Hematopoietic multipotent progenitor cell treated with erythropoietin and hydrocortisone succinate and interleukin-3 and kit ligand, for 15 days (in vitro differentiated cells): ENCODE results near the gene PDGFRA.

Source experiments
- DNase-seq: peaks from one replicate; pipeline ENCODE4 v3.0.0-alpha.2; 2015; ENCODE audit warnings: low spot score

Gene PDGFRA

GRCh38 chr4:54255881-54256280 is 26.8 kb downstream of the PDGFRA start:
- no peak for DNase-seq

- no peak for DNase-seq
These were observed 27.7 kb downstream of the PDGFRA start for GRCh38 chr4:54256491-54257486.

GRCh38 chr4:54265366-54265765 is 36.3 kb downstream of the PDGFRA start:
- DNase-seq, result no peak

GRCh38 chr4:54268151-54268550 is 39.1 kb downstream of the PDGFRA start:
- DNase-seq, result no peak

GRCh38 chr4:54271464-54271863 is 42.4 kb downstream of the PDGFRA start:
- no peak for DNase-seq

GRCh38 chr4:54272051-54272450 is 43.0 kb downstream of the PDGFRA start:
- DNase-seq, result no peak

GRCh38 chr4:54274264-54274663 is 45.2 kb downstream of the PDGFRA start:
- DNase-seq, result no peak

GRCh38 chr4:54274795-54275665 is 45.9 kb downstream of the PDGFRA start:
- no peak for DNase-seq

- no peak for DNase-seq
These were observed 47.7 kb downstream of the PDGFRA start for GRCh38 chr4:54276641-54277430.

- no peak for DNase-seq
These were observed 48.6 kb downstream of the PDGFRA start for GRCh38 chr4:54277691-54278090.

GRCh38 chr4:54278216-54278615 is 49.1 kb downstream of the PDGFRA start:
- no peak for DNase-seq

GRCh38 chr4:54281054-54281766 is 52.1 kb downstream of the PDGFRA start:
- DNase-seq, result no peak

- DNase-seq, result no peak
These were observed 53.7 kb downstream of the PDGFRA start for GRCh38 chr4:54282837-54283236.

GRCh38 chr4:54289316-54289715 is 60.2 kb downstream of the PDGFRA start:
- no peak for DNase-seq

GRCh38 chr4:54290980-54291379 is 61.9 kb downstream of the PDGFRA start:
- DNase-seq, result no peak

GRCh38 chr4:54296548-54297203 is 67.6 kb downstream of the PDGFRA start:
- no peak for DNase-seq

GRCh38 chr4:54308110-54308509 is 79.0 kb downstream of the PDGFRA start:
- no peak for DNase-seq

- no peak for DNase-seq
These were observed 86.8 kb downstream of the PDGFRA start for GRCh38 chr4:54315561-54316538.

- no peak for DNase-seq
These were observed 88.6 kb downstream of the PDGFRA start for GRCh38 chr4:54317690-54318089.

- DNase-seq, result peak; percentile 33
These were observed 89.8 kb downstream of the PDGFRA start for GRCh38 chr4:54318904-54319303.
